ENCODE data around the gene GPR107.

Gene GPR107

GRCh38 chr9:130029223-130029973 is 24.3 kb upstream of the GPR107 start:
- no peak for TF ChIP-seq CTCF (IDR thresholded peaks at IDR 0.05; ENCODE audit: control insufficient read depth, extremely low read depth, insufficient read depth)
- DNase-seq (ENCODE audit: low read depth): no peak
- no peak overlapping the region for H3K4me3 ChIP-seq (ENCODE audit: low read depth, low read length)

- DNase-seq (ENCODE audit: low read depth): no peak
- H3K4me3 ChIP-seq (ENCODE audit: low read depth, low read length): no peak overlapping the region
- TF ChIP-seq CTCF (IDR thresholded peaks at IDR 0.05; ENCODE audit: control insufficient read depth, extremely low read depth, insufficient read depth): no peak
Observed at GRCh38 chr9:130030651-130031127, 23.0 kb upstream of the GPR107 start.

GRCh38 chr9:130034570-130034969 is 19.1 kb upstream of the GPR107 start:
- no peak for TF ChIP-seq CTCF (IDR thresholded peaks at IDR 0.05; ENCODE audit: control insufficient read depth, extremely low read depth, insufficient read depth)
- no peak for DNase-seq (ENCODE audit: low read depth)
- no peak overlapping the region for H3K4me3 ChIP-seq (ENCODE audit: low read depth, low read length)

- TF ChIP-seq CTCF (IDR thresholded peaks at IDR 0.05; ENCODE audit: control insufficient read depth, extremely low read depth, insufficient read depth): no peak
- H3K4me3 ChIP-seq (ENCODE audit: low read depth, low read length): no peak overlapping the region
- DNase-seq (ENCODE audit: low read depth): no peak
Observed at GRCh38 chr9:130036099-130036498, 17.6 kb upstream of the GPR107 start.

GRCh38 chr9:130039528-130040147 is 14.1 kb upstream of the GPR107 start:
- no peak for DNase-seq (ENCODE audit: low read depth)
- 0 out of 2 replicates have a peak, but pooled peaks have one; percentile 14 for TF ChIP-seq CTCF (IDR thresholded peaks at IDR 0.05; ENCODE audit: control insufficient read depth, extremely low read depth, insufficient read depth)
- H3K4me3 ChIP-seq (ENCODE audit: low read depth, low read length): no peak overlapping the region

- no peak for DNase-seq (ENCODE audit: low read depth)
- H3K4me3 ChIP-seq (ENCODE audit: low read depth, low read length): peak overlapping the region; percentile 92
- TF ChIP-seq CTCF (IDR thresholded peaks at IDR 0.05; ENCODE audit: control insufficient read depth, extremely low read depth, insufficient read depth): no peak
Observed at GRCh38 chr9:130040984-130041647, 12.6 kb upstream of the GPR107 start.
